ENCODE results near the gene GABPA.

DNA sequence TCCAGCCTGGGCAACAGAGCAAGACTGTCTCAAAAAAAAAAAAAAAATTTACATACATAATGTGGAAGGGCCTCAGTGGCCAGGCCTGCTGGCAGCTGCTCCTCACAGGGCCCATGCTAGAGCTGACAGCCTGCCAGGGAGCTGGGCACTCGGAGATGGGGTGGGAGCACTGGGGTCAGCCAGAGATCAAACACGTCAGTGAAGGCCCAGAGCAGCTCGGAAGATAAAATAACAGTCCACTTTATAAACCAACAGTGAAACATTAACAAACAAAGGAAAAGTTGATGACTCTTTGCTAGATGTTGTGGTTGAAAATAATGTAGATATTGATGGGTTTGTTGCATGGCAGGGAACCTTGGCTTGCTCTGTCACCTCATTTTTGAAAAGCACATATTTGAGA lies 42.8 kb upstream of the GABPA start:
- TF ChIP-seq, protein P1, sequence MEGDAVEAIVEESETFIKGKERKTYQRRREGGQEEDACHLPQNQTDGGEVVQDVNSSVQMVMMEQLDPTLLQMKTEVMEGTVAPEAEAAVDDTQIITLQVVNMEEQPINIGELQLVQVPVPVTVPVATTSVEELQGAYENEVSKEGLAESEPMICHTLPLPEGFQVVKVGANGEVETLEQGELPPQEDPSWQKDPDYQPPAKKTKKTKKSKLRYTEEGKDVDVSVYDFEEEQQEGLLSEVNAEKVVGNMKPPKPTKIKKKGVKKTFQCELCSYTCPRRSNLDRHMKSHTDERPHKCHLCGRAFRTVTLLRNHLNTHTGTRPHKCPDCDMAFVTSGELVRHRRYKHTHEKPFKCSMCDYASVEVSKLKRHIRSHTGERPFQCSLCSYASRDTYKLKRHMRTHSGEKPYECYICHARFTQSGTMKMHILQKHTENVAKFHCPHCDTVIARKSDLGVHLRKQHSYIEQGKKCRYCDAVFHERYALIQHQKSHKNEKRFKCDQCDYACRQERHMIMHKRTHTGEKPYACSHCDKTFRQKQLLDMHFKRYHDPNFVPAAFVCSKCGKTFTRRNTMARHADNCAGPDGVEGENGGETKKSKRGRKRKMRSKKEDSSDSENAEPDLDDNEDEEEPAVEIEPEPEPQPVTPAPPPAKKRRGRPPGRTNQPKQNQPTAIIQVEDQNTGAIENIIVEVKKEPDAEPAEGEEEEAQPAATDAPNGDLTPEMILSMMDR (IDR thresholded peaks at IDR 0.05), result no peak
- no peak for TF ChIP-seq POLR2A (IDR thresholded peaks at IDR 0.05)

All from esophagus squamous epithelium (tissue), 4 donors.